ENCODE results near the gene PDGFC. TPM values are rescaled to one million over a fixed set of nuclear protein-coding genes. Genes with fewer than 3 reads are reported as not detected.

PDGFC gene
- total and polyA plus RNA-seq, 5 experiments from 2014 or later, result not detected

Other genes starting within 250 kb of the PDGFC start
- not detected for gene GLRB, start 104.4 kb upstream of the PDGFC start, total RNA-seq
- gene GLRB, start 104.4 kb upstream of the PDGFC start, polyA plus RNA-seq, result not detected
- not detected for gene GRIA2, start 248.9 kb upstream of the PDGFC start, total RNA-seq
- not detected for gene GRIA2, start 248.9 kb upstream of the PDGFC start, polyA plus RNA-seq